ENCODE results near the gene FBXW7.

DNA sequence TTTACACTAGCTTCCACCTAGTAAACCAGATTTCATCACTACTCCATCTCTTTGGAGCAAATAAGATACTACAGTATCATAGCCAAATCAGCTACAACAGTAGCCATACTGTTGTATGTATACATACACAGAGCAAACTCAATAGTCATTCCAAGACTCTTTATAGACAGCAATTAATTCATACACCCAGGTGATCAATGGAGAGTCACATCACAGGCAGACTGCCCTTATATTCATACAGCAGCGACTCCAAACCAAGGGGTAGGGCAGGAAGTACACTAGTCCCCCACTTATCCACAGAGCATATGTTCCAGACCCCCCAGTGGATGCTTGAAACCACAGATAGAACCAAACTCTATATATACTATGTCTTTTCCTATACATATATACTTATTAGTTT, 76.6 kb downstream of the FBXW7 start:
- TF ChIP-seq, protein P1, sequence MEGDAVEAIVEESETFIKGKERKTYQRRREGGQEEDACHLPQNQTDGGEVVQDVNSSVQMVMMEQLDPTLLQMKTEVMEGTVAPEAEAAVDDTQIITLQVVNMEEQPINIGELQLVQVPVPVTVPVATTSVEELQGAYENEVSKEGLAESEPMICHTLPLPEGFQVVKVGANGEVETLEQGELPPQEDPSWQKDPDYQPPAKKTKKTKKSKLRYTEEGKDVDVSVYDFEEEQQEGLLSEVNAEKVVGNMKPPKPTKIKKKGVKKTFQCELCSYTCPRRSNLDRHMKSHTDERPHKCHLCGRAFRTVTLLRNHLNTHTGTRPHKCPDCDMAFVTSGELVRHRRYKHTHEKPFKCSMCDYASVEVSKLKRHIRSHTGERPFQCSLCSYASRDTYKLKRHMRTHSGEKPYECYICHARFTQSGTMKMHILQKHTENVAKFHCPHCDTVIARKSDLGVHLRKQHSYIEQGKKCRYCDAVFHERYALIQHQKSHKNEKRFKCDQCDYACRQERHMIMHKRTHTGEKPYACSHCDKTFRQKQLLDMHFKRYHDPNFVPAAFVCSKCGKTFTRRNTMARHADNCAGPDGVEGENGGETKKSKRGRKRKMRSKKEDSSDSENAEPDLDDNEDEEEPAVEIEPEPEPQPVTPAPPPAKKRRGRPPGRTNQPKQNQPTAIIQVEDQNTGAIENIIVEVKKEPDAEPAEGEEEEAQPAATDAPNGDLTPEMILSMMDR (conservative IDR thresholded peaks at IDR 0.05): no peak
- TF ChIP-seq ZFX (IDR thresholded peaks at IDR 0.05): no peak

All from C4-2B (cell line).